RKO (cell line): ENCODE results near the gene TESK2.

Experiments
- DNase-seq: peaks from one replicate; pipeline ENCODE4 v3.0.0-alpha.2; 2016; ENCODE audit warnings: low spot score

The TESK2 gene

GRCh38 chr1:45335855-45336324 lies 155.1 kb downstream of the TESK2 start:
- no peak for DNase-seq

GRCh38 chr1:45334308-45335245 lies 156.4 kb downstream of the TESK2 start:
- no peak for DNase-seq

- DNase-seq, result no peak
These were observed 158.6 kb downstream of the TESK2 start for GRCh38 chr1:45332346-45332720.

DNA sequence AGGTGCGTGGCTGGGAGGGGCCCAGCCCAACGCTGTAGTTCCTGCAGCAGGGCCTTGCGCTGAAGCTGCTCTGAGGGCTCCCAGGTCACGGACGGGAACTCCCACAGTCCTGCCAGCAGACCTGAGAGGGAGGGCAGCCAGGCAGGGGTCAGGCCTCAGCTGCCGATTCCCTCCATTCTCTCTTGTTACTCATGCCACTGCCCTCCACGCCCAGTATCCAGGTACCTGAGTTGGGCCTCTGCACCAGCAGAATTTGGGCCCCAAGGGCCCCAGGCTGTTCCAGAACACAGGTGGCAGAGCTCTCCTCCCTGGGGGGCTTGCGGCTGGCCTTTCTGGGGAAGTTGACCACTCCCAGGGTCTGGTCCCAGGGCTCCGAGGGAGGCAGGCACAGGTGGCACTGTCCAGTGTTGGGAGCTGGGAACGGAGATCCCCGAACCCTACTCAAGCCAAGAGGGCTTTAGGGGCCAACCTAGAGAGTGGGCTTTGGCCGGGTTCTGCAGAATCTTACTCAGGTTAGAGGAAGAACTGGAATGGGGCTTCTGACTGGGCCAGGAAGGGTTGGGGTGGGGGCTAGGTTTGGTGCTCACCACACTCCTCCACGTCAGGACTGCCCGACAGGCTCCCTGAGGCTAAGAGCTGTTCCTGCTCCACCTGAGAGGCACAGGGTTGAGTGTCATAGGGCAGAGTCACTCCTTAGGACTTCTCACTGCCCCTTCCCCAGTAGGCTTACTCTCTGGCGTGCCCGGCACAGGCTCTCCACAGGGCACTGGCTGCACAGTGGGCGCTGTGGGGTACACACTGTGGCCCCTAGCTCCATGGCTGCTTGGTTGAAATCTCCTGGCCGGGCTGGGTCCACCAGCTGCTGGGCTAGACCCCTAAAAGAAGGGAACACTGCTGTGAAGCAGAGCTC lies 159.3 kb downstream of the TESK2 start:
- no peak for DNase-seq

GRCh38 chr1:45329445-45329844 lies 161.5 kb downstream of the TESK2 start:
- DNase-seq, result peak; percentile 40

DNA sequence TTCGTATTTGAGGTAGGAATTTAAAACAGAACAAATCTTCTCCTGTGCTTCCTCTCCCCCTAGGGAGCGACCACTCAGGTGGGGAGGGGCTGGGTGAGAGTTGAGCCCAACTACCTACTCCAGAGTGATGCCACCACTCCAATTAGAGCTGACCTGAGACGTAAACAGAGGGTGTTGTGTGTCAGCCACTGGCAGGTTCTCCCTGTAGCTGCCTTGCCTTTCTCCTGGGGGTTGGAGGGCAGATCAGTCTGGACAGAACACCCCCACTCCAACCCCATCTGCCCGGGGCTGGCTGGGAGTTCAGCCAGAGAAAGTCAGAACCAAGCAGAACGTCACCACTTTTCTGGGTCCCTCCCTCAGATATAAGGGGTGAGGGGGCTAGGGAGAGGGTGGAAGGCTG lies 162.3 kb downstream of the TESK2 start:
- DNase-seq, result no peak

DNA sequence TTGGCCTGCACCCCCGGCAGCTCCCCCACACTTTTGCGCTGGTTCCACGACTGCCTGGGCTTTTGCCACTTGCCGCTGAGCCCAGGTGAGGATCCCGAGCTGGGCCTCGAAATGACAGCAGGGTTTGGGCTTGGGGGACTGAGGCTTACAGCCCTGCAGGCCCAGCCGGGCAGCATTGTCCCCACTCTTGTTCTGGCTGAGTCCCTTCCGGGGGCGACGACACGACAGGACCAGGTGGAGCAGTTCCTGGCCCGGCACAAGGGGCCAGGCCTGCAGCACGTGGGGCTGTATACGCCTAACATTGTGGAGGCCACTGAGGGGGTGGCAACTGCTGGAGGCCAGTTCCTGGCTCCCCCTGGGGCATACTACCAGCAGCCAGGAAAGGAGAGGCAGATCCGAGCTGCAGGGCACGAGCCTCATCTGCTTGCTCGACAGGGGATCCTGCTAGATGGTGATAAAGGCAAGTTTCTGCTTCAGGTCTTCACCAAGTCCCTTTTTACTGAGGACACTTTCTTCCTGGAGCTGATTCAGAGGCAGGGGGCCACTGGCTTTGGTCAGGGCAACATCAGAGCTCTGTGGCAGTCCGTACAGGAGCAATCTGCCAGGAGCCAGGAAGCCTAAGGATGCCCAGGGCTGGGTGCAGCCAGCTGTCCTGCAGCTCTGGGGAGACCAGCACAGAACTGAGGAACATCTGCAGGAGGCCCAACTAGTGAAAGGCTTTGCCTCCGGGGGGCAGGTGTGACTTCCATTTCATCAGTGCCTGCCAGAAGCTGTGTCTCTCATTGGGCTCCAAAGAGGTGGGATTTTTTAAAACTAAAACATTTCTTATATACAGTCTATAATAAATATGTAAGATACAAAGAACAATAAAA lies 163.1 kb downstream of the TESK2 start:
- peak; percentile 47 for DNase-seq

- DNase-seq, result peak; percentile 81
These were observed 164.0 kb downstream of the TESK2 start, which contains the start of gene HPDL for GRCh38 chr1:45326627-45327623. HPDL (plus strand) TSS chr1:45326895; CDS start chr1:45327149, 254 bp downstream.

DNA sequence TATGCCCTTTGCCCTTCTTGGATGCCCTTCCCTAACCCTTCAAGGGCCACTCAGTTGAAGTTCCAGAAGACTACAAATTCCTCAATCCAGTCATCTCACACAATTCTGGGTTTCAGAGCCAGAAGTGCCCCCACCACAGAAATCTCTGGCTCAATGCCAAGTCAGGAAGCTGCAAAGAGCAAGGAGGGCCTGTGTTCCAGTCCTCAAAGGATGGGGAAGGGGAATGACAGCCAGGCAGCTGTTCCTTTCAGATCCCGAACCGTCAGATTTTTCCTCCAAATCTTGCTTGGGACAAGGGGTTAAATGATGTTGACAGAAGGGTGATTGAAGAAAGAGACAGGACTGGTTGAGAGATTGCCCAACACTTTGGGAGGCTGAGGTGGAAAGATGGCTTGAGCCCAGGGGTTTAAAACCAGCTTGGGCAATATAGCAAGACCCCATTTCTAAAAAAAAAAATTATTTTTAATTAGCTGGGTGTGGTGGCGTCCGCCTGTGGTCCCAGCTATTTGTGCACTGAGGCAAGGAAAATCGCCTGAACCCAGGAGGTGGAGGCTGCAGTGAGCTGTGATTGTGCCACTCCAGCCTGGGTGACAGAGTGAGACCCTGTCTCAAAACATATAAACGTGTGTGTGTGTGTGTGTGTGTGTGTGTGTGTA lies 165.0 kb downstream of the TESK2 start:
- DNase-seq, result no peak

DNA sequence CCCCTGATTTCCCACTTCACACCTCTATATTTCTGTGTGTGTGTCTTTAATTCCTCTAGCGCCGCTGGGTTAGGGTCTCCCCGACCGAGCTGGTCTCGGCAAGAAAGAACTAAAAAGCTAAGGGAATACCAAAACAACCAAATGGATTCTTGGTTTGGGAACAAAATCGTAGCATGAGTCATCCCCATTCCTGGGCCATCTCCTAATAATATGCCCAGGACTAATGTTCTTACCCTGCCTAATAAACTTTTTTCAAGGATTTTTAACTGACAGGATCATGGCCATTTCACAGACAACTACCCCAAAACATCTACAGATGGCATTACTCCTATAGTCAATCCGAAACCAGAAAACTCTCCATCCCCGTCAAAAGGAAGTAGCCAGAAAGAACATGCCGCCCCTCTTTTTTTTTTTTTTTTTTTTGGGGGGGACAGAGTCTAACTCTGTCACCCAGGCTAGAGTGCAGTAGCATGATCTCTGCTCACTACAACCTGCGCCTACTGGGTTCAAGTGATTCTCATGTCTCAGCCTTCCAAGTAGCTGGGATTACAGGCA lies 168.4 kb downstream of the TESK2 start:
- no peak for DNase-seq

DNA sequence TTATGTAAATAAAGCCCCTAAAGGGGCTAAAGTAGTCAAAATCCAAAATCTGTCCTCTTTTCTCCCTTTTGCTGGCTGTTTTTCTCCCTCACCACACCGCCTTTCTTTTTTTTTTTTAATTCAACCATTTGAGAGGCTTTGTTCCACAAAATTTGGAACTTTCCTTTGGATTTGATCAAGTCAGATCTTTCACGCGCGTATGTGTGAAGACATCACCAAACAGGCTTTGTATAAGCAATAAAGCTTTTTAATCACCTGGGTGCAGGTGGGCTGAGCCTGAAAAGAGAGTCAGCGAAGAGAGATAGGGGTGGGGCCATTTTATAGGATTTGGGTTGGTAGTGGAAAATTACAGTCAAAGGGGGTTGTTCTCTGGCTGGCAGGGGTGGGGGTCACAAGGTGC lies 169.5 kb downstream of the TESK2 start:
- no peak for DNase-seq

DNA sequence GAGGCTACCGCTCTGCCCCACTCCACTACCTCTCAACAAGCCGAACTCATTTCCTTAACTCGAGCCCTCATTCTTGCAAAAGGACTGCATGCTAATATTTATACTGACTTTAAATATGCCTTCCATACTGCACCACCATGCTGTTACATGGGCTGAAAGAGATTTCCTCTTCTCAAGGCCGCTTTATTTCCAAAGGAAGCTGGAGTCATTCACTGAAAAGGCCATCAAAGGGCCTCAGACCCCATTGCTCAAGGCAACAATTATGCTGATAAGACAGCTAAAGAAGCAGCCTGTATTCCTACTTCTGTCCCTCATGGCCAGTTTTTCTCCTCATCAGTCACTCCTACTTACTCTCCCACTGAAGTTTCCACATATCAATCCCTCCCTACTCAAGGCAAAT lies 171.2 kb downstream of the TESK2 start:
- DNase-seq, result no peak

DNA sequence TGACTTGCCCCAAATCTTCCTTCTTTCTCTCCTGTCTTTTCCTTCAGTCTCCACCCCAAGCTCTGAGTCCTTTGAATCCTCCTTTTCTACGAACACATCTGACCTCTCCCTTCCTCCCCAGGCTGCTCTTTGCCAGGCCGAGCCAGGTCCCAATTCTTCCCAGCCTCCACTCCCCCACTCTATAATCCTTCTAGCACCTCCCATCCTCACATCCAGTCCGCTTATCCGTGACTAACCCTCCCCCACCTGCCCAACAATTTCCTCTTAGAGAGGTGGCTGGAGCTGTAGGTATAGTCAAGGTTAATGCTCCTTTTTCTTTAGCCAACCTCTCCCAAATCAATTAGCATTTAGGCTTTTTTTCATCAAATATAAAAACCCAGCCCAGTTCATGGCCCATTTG lies 173.8 kb downstream of the TESK2 start:
- no peak for DNase-seq

- no peak for DNase-seq
These were observed 176.7 kb downstream of the TESK2 start for GRCh38 chr1:45314266-45314665.

GRCh38 chr1:45306905-45307304 lies 184.1 kb downstream of the TESK2 start:
- DNase-seq, result no peak

GRCh38 chr1:45306319-45306718 lies 184.6 kb downstream of the TESK2 start:
- DNase-seq, result peak; percentile 71

- DNase-seq, result no peak
These were observed 185.7 kb downstream of the TESK2 start for GRCh38 chr1:45305231-45305630.

DNA sequence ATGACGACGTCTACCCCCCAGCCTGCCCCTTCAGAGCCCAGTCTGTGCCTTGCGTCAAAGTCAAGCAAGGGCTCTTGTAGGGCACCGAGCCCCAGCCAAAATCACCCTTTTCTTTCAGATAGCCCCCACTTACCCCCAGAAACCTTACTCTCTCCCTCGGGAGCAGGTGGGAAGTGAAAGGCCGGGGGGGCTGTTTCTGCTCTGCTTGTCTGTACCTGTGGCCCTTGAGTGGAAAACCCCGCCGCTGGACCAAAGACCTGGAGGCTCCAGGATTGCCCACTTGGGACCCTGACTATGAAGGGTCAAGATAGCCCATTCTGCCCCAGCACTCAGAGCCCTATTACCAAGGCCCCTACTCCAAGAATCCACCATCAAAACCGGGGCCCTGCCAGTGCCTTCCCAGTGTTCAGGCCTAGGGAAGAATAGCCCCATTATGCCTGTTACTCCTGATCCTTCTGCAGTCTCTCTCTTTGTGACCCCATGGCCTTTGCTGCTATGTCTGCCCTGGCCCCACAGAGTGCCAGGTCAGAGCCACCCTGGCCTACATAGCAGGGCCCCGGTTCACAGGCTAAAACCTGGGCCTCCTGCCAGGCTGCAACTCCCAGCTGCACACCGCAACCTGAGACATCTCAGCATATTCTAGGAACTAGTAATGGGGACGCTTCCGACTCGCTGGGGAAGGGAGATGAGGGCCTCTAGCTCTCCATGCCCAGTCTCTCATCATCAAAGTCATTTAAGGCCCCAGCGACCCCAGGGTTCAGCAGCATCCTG lies 186.5 kb downstream of the TESK2 start:
- DNase-seq, result peak; percentile 47
